B cell (primary cell): Measurements from ENCODE around the gene RAI1. TPM values are rescaled to one million over a fixed set of nuclear protein-coding genes. Genes with fewer than 3 reads are reported as not detected.
A peak's percentile ranks its signal among the peaks of the same experiment; 100 is the strongest.

Source experiments
- ATAC-seq: fragments of 200-7000 bp; cut with Tn5 transposase; one replicate; pipeline ENCODE4 v1.10.0; 2021; ENCODE audit warnings: low read depth, mild to moderate bottlenecking, moderate number of reproducible peaks, moderate library complexity
- CTCF ChIA-PET: fragments of 350-600 bp; sonication (Branson Sonifier 250); formaldehyde crosslinking; loops from one replicate; lab custom pipeline; 2021; ENCODE audit warnings: antibody characterized with exemption, inconsistent platforms; lab: Charles Lee
- POLR2A ChIA-PET: fragments of 350-600 bp; sonication (Branson Sonifier 250); formaldehyde crosslinking; loops from one replicate; lab custom pipeline; 2021; ENCODE audit warnings: antibody characterized with exemption; lab: Charles Lee
- DNase-seq: peaks from one replicate; pipeline ENCODE4 v3.0.0; 2013
- H2AFZ ChIP-seq: 2 replicates; pipeline ENCODE4 v1.6.1; 2012; ENCODE audit warnings: mild to moderate bottlenecking, low read depth, low read length; ENCODE audit not compliant: insufficient read depth, poor library complexity, severe bottlenecking
- H3K27ac ChIP-seq, 2 donors: 1 replicate in 1 of 2; 2 replicates in 1 of 2; pipeline ENCODE4 v1.5.1; 2012 to 2013; ENCODE audit warnings: low read length in 2 of 2, mild to moderate bottlenecking in 2 of 2, moderate library complexity in 1 of 2
- H3K27me3 ChIP-seq, 4 experiments: fragments of 200-600 bp in 1 of 4; sonication (generic) in 1 of 4; replicated peaks in 1 of 4; 1 replicate in 2 of 4; 2 replicates in 2 of 4; pipeline versions ENCODE4 v1.6.1 to v1.7.0; 2013 to 2016; ENCODE audit warnings: low read length in 3 of 4, mild to moderate bottlenecking in 2 of 4, mixed read lengths in 1 of 4, moderate library complexity in 1 of 4; ENCODE audit not compliant: insufficient read depth in 4 of 4, control insufficient read depth in 3 of 4; ENCODE audit errors: control extremely low read depth in 1 of 4
- H3K36me3 ChIP-seq, 2 experiments: replicated peaks in 1 of 2; 1 replicate in 1 of 2; 2 replicates in 1 of 2; pipeline versions ENCODE4 v1.6.1 to v1.7.1; 2013; ENCODE audit warnings: low read length in 1 of 2; ENCODE audit not compliant: insufficient read depth in 2 of 2, control insufficient read depth in 1 of 2; ENCODE audit errors: control extremely low read depth in 1 of 2, extremely low read depth in 1 of 2
- H3K4me1 ChIP-seq, 2 donors: fragments of 200-600 bp in 1 of 2; sonication (generic) in 1 of 2; 1 replicate in 1 of 2; 2 replicates in 1 of 2; pipeline versions ENCODE4 v1.5.1 to v1.6.1; 2013 to 2017; ENCODE audit warnings: low read length in 2 of 2; ENCODE audit not compliant: control insufficient read depth in 2 of 2, insufficient read depth in 2 of 2
- H3K4me2 ChIP-seq: replicated peaks from 2 replicates; pipeline ENCODE3; 2012; ENCODE audit warnings: mild to moderate bottlenecking, low read depth, low read length; ENCODE audit not compliant: poor library complexity, severe bottlenecking
- H3K4me3 ChIP-seq, 5 experiments: fragments of 200-600 bp in 1 of 5; sonication (generic) in 1 of 5; 1 replicate in 3 of 5; 2 replicates in 2 of 5; pipeline versions ENCODE4 v1.5.1 to v1.7.0; 2011 to 2016; ENCODE audit warnings: low read length in 4 of 5, mild to moderate bottlenecking in 4 of 5, low read depth in 2 of 5, control low read depth in 1 of 5, moderate library complexity in 1 of 5; ENCODE audit not compliant: insufficient read depth in 1 of 5; ENCODE audit errors: control extremely low read depth in 1 of 5, extremely low read depth in 1 of 5
- H3K79me2 ChIP-seq: fragments of 200-600 bp; sonication (generic); one replicate; pipeline ENCODE4 v1.6.0; 2016; ENCODE audit warnings: low read length; ENCODE audit not compliant: control insufficient read depth, insufficient read depth
- H3K9ac ChIP-seq: fragments of 200-600 bp; sonication (generic); 2 replicates; pipeline ENCODE4 v1.6.1; 2017; ENCODE audit warnings: mild to moderate bottlenecking, low read length, moderate library complexity
- H3K9me3 ChIP-seq, 3 donors: one replicate each; pipeline versions ENCODE4 v1.6.1 to v1.7.1; 2013; ENCODE audit warnings: low read length in 2 of 3; ENCODE audit not compliant: control insufficient read depth in 2 of 3, insufficient read depth in 1 of 3; ENCODE audit errors: control extremely low read depth in 1 of 3
- H4K20me1 ChIP-seq: 2 replicates; pipeline ENCODE4 v1.6.0; 2012; ENCODE audit warnings: mild to moderate bottlenecking, low read length; ENCODE audit not compliant: insufficient read depth, control insufficient read depth, poor library complexity, severe bottlenecking
- H3K27ac Mint-ChIP-seq: one replicate; pipeline ENCODE4 v1.8.0; 2021; ENCODE audit warnings: mixed read lengths
- H3K27me3 Mint-ChIP-seq: one replicate; pipeline ENCODE4 v1.8.0; 2021; ENCODE audit warnings: mixed read lengths
- H3K4me1 Mint-ChIP-seq: one replicate; pipeline ENCODE4 v1.8.0; 2021; ENCODE audit warnings: mixed read lengths
- H3K4me3 Mint-ChIP-seq: one replicate; pipeline ENCODE4 v1.8.0; 2021; ENCODE audit warnings: mixed read lengths
- H3K9me3 Mint-ChIP-seq: one replicate; pipeline ENCODE4 v1.8.0; 2022; ENCODE audit warnings: mixed read lengths; ENCODE audit not compliant: insufficient read depth
- CTCF ChIP-seq: fragments of 200-600 bp; IDR thresholded peaks from one replicate; pipeline ENCODE4 v1.8.0; 2022; ENCODE audit warnings: antibody characterized with exemption, mild to moderate bottlenecking
- EZH2 ChIP-seq: IDR thresholded peaks from 2 replicates; pipeline ENCODE4 v1.6.1; 2012; ENCODE audit warnings: borderline replicate concordance, low read depth, mild to moderate bottlenecking, moderate library complexity, low read length; ENCODE audit not compliant: insufficient read depth, poor library complexity, severe bottlenecking
- WGBS: methylation state at CpG from one replicate; pipeline ENCODE4 v1.1.5; 2013; ENCODE audit warnings: missing lambda C conversion rate; ENCODE audit not compliant: insufficient coverage; 5-methylcytosine and 5-hydroxymethylcytosine counted together
- intact Hi-C: fragments of 100-400 bp; cut with micrococcal nuclease; formaldehyde crosslinking; loops from one replicate; pipeline ENCODE4 v1.10.0; 2022
- polyA plus RNA-seq: library from polyadenylated mRNA; depleted of rRNA; stranded (reverse); fragments of >200 nt; gene quantifications from 2 replicates; pipeline ENCODE4 v1.2.3, GENCODE V29; 2012
- total RNA-seq, 2 donors: library from RNA; stranded (reverse); fragments of 120-200 nt in 1 of 2; gene quantifications; 1 replicate in 1 of 2; 2 replicates in 1 of 2; pipeline versions ENCODE4 v1.2.3 to v1.2.4, GENCODE V29; 2013 to 2022

RAI1 gene
- total and polyA plus RNA-seq, 2 donors (not counting 1 experiment from before 2014, with no cell fraction given), result 4.7 to 34.0 TPM

- peak overlapping the region; percentile 49 to 77 for H3K27ac ChIP-seq
- H3K4me2 ChIP-seq, result peak overlapping the region; percentile 94
- H3K36me3 ChIP-seq, result no peaks in the 10 kb centered on the region
- no peaks in the 10 kb centered on the region for H3K9me3 ChIP-seq
- intact Hi-C loops, result loop anchor here (5.0 to 10.0 kb wide), 2 partner anchors 143 to 200 kb away; partner anchors contain the start of genes ATPAF2 and GID4
- ChIA-PET POLR2A (no interaction called here), CTCF (interaction anchor here (1.2 to 4.8 kb wide), 4 partner anchors 13 to 25 kb away, joined by 3 to 28 read pairs (median 10); no protein-coding TSS in a partner anchor)
- DNase-seq (no peak), ATAC-seq (no peak)
- H3K27me3 ChIP-seq, result no peaks in the 10 kb centered on the region
- peaks cover 54% of the 10 kb centered on the region for H4K20me1 ChIP-seq
- peaks cover 45 to 55% of the 10 kb centered on the region in 2 donors for H3K4me1 ChIP-seq
- Mint-ChIP-seq H3K27me3 (no peaks in the 10 kb centered on the region), H3K4me1 (peaks cover 57% of the 10 kb centered on the region), H3K27ac (peak overlapping the region; percentile 89), H3K4me3 (peak overlapping the region; percentile 88), H3K9me3 (no peaks in the 10 kb centered on the region)
- H3K9ac ChIP-seq, result no peak overlapping the region
- TF ChIP-seq CTCF, result no peak
- no peak for TF ChIP-seq EZH2
- H3K79me2 ChIP-seq, result peaks cover 44% of the 10 kb centered on the region
- 68% methylated on average over 3 of the region's 4 CpGs for whole genome bisulfite sequencing
- H2AFZ ChIP-seq, result no peak overlapping the region
- peak overlapping the region in 2 of 5 experiments; percentile 2 to 15 for H3K4me3 ChIP-seq
Measured at GRCh38 chr17:17834974-17835373, 153.7 kb downstream of the RAI1 start.

GRCh38 chr17:17835415-17836249, 154.4 kb downstream of the RAI1 start:
- intact Hi-C loops, result loop anchor here (1.0 to 10.0 kb wide), 8 partner anchors 12 to 863 kb away; partner anchors contain the start of genes ALKBH5, ATPAF2, COPS3 and GID4
- H3K79me2 ChIP-seq, result peaks cover 38% of the 10 kb centered on the region

More at GRCh38 chr17:17835415-17836249, 154.4 kb downstream of the RAI1 start:
- Histone ChIP-seq H3K27ac (peak overlapping the region; percentile 93 to 97), H3K9ac (peak overlapping the region; percentile 97), H3K4me2 (peak overlapping the region; percentile 94), H3K9me3 (no peaks in the 10 kb centered on the region), H2AFZ (no peak overlapping the region), H3K36me3 (no peaks in the 10 kb centered on the region), H3K4me3 (peak overlapping the region; percentile 5 to 91 (median 89)), H4K20me1 (peaks cover 47% of the 10 kb centered on the region), H3K27me3 (no peaks in the 10 kb centered on the region), H3K4me1 (peaks cover 45 to 60% of the 10 kb centered on the region in 2 donors)
- peak overlapping the region; percentile 88 for H3K4me3 Mint-ChIP-seq
- no peaks in the 10 kb centered on the region for H3K27me3 Mint-ChIP-seq
- no peaks in the 10 kb centered on the region for H3K9me3 Mint-ChIP-seq
- CTCF ChIA-PET, result interaction anchor here (0.9 to 4.8 kb wide), 12 partner anchors 10 to 156 kb away, joined by 3 to 28 read pairs (median 5); no protein-coding TSS in a partner anchor
- DNase-seq (no peak), ATAC-seq (no peak)
- TF ChIP-seq EZH2 (no peak), CTCF (no peak)
- peak overlapping the region; percentile 91 for H3K27ac Mint-ChIP-seq
- H3K4me1 Mint-ChIP-seq, result peaks cover 57% of the 10 kb centered on the region
- WGBS, result 42% methylated on average over 25 of the region's 25 CpGs
- POLR2A ChIA-PET, result interaction anchor here (0.9 to 1.5 kb wide), 8 partner anchors 9 to 153 kb away, joined by 3 to 5 read pairs (median 3); partner anchors contain the start of genes DRC3 and TOM1L2
